GM21723 (cell line): ENCODE measurements around the gene PRDX5.

Source experiments
- ATAC-seq: cut with Tn5 transposase; IDR thresholded peaks from one replicate; pipeline ENCODE4 v1.9.1; 2021; ENCODE audit warnings: mild to moderate bottlenecking, moderate library complexity; ENCODE audit not compliant: unreplicated experiment

The PRDX5 gene

DNA sequence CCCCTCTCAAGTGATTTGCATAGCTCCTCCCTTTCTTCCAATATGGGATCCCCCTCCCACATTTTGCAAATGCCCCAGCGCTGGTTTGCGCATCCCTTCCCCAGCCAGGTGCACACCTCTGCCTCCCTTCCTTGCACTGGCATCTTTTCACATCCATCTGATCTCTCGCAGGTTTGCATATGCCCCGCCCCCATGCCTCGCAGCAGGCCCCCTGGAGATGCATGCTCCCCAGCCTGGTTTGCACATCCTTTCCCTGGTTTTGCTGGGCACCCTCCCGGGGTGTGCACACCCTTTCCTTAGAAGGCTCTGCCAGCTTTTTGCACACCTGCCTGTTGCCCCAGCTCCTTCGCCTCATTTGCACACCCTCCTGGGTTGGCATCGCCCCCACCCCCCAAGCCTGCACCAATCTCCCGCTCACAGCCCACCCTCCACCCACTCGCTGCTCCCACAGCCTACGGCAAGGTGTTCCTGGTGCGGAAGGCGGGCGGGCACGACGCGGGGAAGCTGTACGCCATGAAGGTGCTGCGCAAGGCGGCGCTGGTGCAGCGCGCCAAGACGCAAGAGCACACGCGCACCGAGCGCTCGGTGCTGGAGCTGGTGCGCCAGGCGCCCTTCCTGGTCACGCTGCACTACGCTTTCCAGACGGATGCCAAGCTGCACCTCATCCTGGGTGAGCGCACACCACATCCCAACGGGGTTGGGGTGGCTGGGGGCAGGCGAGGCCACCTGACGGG, 42.0 kb downstream of the PRDX5 start:
- ATAC-seq: no peak

DNA sequence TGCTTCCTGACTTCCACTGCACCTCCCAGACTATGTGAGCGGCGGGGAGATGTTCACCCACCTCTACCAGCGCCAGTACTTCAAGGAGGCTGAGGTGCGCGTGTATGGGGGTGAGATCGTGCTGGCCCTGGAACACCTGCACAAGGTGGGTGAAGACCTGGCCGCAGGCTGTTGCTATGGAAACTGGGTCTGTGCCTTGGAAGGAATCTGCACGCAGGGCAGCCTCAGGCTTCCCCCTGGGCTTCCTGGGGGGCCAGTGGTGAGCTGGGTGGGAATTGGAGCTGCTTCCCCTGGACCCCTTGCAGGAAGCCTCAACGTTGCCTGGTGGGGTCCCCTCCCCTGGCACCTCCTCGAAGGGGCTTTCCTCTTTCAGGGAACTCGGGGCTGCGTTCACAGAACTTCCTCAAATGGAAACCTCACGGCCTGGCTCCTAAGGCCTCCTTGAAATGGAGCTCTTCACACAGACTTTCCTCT, 42.6 kb downstream of the PRDX5 start:
- ATAC-seq: no peak

DNA sequence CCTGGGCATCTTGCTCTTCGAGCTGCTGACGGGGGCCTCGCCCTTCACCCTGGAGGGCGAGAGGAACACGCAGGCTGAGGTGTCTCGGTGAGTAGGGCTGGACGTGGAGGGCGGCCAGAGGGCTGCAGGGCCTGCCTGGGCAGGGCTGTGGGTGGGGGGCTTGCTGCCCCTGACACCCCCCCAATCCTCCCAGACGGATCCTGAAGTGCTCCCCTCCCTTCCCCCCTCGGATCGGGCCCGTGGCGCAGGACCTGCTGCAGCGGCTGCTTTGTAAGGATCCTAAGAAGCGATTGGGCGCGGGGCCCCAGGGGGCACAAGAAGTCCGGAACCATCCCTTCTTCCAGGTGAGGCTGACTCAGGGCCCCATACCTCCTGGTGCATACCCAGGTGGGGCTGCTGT, 43.7 kb downstream of the PRDX5 start:
- no peak for ATAC-seq

DNA sequence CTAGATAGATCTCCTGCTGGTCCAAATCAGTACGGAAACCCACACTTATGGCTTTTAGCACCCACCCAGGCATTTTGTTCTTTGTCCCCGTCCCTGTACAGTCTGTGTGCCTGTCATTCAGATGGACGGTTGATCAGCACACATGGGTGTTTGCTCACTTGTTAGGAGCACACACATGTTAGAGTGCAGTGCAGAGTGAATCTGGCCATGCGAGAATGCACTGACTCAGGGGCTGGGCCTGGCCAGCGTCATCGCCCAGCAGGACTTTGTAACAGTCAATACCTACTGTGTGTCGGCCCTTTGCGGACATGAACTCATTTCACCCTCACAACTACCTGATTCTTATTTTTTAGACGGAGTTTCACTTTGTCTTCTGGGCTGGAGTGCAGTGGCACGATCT, 44.4 kb downstream of the PRDX5 start:
- ATAC-seq: no peak

DNA sequence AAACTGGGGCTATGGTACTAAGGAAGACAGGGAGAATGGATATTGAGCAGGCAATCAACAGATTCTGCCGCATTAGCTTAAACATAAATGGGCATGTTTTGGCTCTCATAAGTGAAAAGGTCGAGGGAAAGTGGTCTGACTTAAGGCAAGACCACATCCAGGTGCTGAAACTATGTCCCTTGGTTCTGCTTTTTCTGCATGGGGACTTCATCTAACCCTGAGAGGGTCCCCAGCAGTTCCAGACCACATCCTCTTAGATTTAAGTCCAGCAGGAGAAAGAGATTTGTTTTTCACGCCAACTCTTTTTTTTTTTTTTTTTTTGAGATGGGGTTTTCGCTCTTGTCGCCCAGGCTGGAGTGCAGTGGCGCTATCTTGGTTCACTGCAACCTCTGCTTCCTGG, 46.5 kb downstream of the PRDX5 start:
- no peak for ATAC-seq

DNA sequence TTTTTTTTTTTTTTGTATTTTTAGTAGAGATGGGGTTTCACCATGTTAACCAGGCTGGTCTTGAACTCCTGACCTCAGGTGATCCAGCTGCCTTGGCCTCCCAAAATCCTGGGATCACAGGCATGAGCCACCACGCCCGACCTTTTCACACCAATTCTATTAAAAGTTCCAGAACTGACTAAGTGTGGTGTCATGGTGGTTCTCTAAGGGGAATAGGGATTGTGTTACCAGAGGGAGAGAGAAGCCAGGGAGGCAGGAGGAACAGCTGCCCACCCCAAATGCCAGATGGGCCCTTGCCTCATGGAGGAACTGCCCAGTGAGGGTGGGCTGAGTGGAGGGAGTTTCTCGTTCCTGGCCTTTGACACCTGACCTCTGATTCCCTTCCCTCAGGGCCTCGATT, 47.0 kb downstream of the PRDX5 start:
- no peak for ATAC-seq

DNA sequence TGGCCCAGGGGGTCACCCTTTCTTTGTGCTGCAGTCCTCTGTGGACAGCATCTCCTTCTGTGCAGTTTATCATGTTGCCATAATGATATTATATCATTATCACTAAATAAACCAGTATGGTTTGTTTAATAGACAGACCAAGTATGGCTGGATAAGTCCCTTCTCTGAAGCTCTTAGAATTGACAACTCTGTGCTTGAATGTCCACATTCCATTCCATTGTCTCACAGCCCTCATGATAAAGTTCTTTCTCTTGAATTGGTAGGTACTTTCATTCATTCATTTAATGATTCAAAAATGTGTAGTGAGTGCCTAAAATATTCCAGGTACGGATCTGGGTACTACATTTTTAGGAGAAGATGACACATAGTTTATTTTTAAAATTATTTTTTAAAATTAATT, 48.8 kb downstream of the PRDX5 start:
- no peak for ATAC-seq

DNA sequence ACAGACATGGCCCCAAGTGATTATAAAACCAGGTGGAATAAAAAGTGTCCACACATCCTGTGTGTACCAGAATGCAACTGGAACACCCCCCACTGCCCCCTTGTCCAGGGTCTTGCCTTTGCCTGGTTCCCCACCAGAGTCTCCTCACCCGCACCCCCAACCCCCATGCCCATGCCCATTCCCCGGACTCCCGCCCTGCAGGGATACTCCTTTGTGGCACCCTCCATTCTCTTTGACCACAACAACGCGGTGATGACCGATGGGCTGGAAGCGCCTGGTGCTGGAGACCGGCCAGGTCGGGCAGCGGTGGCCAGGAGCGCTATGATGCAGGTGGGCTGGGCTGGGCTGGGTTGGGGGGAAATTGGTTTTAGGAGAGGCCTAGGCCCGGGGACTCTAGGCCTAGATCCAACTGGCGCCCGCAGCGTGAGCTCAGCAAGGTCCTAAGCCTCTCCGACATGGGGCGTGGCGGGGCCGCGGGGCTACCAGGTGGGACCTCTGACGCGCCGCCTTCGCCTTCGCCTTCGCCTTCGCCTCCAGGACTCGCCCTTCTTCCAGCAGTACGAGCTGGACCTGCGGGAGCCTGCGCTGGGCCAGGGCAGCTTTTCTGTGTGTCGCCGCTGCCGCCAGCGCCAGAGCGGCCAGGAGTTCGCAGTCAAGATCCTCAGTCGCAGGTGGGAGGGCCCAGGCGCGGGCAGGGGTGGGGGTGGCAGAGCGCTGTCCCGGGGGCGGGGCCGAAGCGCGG, 50.2 kb downstream of the PRDX5 start:
- ATAC-seq: no peak

DNA sequence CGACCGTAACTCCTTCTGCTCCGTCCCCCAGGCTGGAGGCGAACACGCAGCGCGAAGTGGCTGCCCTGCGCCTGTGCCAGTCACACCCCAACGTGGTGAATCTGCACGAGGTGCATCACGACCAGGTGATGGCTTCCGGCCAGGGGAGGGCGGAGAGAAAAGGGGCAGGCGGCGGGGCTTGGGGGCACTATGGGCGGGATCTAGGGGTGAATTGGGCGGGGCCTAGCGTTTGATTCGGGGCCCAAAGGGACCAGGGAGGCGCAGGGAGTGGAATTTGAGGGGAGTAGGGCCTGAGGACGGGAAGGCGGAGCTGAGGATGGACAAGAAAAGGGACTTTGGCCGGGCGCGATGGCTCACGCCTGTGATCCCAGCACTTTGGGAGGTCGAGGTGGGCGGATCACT, 50.8 kb downstream of the PRDX5 start:
- ATAC-seq: no peak

DNA sequence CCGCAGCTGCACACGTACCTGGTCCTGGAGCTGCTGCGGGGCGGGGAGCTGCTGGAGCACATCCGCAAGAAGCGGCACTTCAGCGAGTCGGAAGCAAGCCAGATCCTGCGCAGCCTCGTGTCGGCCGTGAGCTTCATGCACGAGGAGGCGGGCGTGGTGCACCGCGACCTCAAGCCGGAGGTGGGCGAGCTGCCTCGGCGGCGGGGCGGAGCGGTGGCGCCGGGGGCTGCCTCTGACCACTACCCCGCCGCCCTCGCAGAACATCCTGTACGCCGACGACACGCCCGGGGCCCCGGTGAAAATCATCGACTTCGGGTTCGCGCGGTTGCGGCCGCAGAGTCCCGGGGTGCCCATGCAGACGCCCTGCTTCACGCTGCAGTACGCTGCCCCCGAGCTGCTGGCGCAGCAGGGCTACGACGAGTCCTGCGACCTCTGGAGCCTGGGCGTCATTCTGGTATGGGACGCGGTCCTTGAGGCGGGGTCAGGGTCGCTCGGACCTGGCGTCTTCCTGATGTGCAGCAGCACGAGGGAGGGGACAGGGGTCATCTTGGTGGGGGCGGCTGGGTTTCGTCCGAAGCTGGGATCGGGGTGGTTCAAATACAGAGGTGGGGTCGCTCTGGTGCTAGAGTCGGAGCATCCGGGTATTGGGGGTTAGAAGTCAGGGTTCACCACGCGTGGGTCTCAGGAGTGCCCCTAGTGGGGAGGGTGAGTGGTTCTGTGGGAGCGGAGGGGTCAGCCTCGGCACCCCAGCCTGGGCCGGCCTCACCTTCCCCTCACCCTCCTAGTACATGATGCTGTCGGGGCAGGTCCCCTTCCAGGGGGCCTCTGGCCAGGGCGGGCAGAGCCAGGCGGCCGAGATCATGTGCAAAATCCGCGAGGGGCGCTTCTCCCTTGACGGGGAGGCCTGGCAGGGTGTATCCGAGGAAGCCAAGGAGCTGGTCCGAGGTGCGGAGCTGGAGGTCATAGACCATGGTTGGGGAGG, 51.8 kb downstream of the PRDX5 start:
- ATAC-seq: no peak

DNA sequence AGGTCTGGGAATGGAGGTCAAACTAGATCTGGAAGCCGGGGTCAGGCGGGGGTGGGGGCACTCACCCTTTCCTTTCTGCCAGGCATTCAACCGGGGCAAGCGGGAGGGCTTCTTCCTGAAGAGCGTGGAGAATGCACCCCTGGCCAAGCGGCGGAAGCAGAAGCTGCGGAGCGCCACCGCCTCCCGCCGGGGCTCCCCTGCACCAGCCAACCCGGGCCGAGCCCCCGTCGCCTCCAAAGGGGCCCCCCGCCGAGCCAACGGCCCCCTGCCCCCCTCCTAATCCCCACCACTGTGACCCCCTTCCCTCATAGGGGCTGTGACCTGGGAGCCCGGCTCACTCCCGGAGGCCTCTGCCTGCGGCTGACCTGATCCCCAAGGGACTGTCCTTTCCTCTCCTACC, 53.3 kb downstream of the PRDX5 start:
- ATAC-seq: no peak
